Retinal pigment epithelial cell (primary cell): Measurements from ENCODE around the gene DENND4C.
"Not testable (repeated sequence)": the region's sequence is repeated elsewhere in the genome, so short reads cannot be mapped to it uniquely, and the experiment has no call there.

Source experiments
- DNase-seq: peaks from one replicate; pipeline ENCODE4 v3.0.0-alpha.2; 2010; ENCODE audit warnings: low read depth
- H3K4me3 ChIP-seq: 2 replicates; pipeline ENCODE4 v1.5.1; 2011; ENCODE audit warnings: mild to moderate bottlenecking, low read length, control low read depth, moderate library complexity
- TF ChIP-seq, protein P1 (sequence below): conservative IDR thresholded peaks from 2 replicates; pipeline ENCODE4 v1.5.1; 2011; ENCODE audit warnings: low read depth, low read length, control low read depth, inconsistent platforms

DENND4C gene

GRCh38 chr9:19397845-19398244, 167.4 kb downstream of the DENND4C start:
- TF ChIP-seq, protein P1, sequence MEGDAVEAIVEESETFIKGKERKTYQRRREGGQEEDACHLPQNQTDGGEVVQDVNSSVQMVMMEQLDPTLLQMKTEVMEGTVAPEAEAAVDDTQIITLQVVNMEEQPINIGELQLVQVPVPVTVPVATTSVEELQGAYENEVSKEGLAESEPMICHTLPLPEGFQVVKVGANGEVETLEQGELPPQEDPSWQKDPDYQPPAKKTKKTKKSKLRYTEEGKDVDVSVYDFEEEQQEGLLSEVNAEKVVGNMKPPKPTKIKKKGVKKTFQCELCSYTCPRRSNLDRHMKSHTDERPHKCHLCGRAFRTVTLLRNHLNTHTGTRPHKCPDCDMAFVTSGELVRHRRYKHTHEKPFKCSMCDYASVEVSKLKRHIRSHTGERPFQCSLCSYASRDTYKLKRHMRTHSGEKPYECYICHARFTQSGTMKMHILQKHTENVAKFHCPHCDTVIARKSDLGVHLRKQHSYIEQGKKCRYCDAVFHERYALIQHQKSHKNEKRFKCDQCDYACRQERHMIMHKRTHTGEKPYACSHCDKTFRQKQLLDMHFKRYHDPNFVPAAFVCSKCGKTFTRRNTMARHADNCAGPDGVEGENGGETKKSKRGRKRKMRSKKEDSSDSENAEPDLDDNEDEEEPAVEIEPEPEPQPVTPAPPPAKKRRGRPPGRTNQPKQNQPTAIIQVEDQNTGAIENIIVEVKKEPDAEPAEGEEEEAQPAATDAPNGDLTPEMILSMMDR = no peak
- no peak overlapping the region for H3K4me3 ChIP-seq
- no peak for DNase-seq

DNA sequence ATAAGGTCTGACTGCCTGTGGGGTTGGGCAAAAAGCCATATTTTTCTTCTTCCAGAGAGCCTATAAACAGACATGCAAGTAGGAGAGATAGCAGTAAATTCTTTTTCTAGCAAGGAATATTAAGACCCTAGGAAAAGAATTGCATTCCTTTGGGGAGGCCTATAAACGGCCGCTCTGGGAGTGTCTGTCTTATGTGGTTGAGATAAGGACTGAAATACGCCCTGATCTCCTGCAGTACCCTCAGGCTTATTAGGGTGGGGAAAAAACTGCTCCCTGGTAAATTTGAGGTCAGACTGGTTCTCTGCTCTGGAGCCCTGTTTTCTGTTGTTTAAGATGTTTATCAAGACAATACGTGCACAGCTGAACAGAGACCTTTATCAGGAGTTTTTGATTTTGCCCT, 172.7 kb downstream of the DENND4C start:
- H3K4me3 ChIP-seq, DNase-seq: not testable (repeated sequence)

DNA sequence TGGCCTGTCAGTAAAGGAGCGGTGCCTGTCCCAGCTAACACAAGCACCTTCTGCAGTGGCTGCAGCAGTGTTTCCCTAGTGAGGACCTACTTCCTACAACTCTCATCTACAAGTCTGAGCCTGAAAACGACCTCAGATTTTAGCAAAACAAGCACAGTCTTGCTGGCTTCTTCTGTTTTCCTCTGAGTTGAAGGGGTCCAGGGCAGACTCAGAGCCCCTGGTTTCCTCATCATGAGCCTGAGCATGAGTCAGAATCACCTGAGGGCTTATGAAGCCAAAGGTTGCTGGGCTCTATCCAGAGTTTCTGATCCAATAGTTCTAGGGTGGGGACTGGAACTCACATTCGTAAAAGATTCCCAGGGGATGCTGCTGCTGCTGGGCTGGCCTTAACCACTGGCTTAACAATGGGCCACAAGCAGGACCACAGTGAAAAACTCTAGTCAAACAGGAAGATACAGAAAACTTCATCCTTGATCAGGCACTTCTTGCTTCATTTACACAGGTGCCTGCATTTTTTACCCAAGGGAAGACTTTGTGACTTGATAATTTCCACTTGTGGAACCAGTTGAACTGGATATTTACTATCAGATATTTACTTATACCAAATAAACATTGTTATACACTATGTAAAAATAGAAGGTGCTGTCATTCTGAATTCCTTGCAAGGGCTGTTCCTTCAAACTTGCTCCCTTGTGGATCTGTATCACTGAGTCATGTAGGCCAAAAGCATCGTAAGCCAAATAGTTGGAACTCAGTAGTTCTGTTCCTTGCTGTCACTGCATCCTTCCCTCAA, 174.0 kb downstream of the DENND4C start:
- no peak for DNase-seq
- H3K4me3 ChIP-seq = no peak overlapping the region
- TF ChIP-seq, protein P1 = no peak

DNA sequence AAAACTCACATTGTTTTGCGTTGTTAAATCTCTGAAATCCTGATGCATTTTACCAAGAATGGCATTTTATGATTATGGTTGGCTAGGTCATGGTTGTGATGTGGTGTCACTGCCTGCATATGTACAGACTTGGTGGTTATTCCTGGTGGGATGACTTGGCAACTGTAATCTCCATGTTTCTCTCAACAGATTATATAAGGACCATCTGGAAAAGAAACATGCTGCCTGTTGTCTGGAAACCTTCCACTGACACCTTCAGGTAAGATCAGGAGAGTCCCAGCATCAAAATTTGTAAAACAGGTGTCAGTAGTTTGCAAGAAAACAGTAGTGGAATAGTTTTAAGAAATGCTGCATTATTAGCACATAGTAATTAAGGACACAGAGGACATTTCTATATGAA, 175.3 kb downstream of the DENND4C start:
- TF ChIP-seq, protein P1 = no peak
- no peak for DNase-seq
- H3K4me3 ChIP-seq = no peak overlapping the region

- H3K4me3 ChIP-seq = peak overlapping the region; percentile 79
- no peak for DNase-seq
- TF ChIP-seq, protein P1 = no peak
Observed at GRCh38 chr9:19408316-19408692, 177.8 kb downstream of the DENND4C start.

- DNase-seq = peak; percentile 53
- H3K4me3 ChIP-seq = peak within 1 kb of the TSS; percentile 79
- TF ChIP-seq, protein P1 = peak; percentile 9
Observed at GRCh38 chr9:19408693-19409400, 178.4 kb downstream of the DENND4C start, which contains the start of gene ACER2. ACER2 (plus strand) TSS chr9:19409009; CDS start chr9:19409085, 76 bp downstream.

- TF ChIP-seq, protein P1 = no peak
- peak overlapping the region; percentile 79 for H3K4me3 ChIP-seq
- no peak for DNase-seq
Observed at GRCh38 chr9:19409401-19410194, 179.1 kb downstream of the DENND4C start.
